Stimulated activated naive CD8-positive, alpha-beta T cell treated with anti-CD3 and anti-CD28 coated beads, Interleukin-15, Interleukin-2, amounts not matched to agents 100 U/mL and 50 U/mL, for 24 hours (primary cell): ENCODE results near the gene FRMD4B.
A peak's percentile ranks its signal among the peaks of the same experiment; 100 is the strongest.

Source experiments
- ATAC-seq: fragments of 150-1000 bp; cut with Tn5 transposase; one replicate; pipeline ENCODE4 v1.10.0; 2021
- DNase-seq: peaks from one replicate; pipeline ENCODE4 v3.0.0; 2021

The FRMD4B gene

DNA sequence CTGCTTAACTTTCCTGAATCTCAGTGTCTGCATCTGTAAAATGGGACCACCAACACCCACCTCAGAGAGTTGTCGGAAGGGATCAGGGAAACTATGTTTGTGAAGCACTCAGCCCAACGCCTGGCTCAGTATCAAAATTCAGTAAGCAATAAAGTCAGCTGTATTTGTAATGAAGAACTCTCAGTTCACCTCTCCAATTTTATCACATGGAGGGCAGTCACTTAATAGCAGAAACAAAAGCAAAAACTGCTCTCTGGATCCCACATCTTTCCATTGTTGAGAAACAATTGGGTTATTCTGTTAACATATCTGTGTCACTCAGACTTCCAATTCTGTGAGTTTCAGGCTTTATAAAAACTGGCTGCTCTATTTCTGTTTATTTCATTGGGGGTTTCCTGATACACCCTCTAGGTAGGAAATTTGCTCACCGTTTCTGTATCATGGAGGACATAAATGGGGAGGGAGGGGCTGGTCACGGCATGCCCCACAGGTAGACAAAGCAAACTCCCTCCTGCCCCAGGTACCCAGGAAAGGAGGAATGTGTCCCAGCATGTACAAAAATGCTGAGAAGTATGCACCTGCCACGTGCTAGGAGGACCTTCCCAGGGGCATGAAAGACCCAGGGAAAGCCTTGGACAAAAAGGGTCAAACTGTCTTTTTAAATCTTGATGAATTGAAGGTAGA is 182.1 kb downstream of the FRMD4B start:
- DNase-seq = no peak
- no peak for ATAC-seq

DNA sequence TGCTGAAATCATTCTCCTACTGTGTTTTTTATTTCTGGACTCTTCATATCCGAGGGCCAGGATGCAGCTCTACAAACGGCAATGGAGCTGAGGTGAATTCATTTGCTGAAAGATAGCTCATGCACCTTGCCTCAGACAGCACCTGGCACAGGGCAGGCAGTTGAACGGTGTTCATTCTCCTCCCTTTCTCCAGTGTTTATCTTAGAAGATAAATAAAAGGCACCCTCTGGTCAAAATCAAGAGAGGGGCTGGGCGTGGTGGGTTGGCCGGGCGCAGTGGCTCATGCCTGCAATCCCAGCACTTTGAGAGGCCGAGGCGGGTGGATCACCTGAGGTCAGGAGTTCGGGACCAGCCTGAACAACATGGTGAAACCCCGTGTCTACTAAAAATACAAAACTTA is 184.2 kb downstream of the FRMD4B start:
- no peak for DNase-seq

DNA sequence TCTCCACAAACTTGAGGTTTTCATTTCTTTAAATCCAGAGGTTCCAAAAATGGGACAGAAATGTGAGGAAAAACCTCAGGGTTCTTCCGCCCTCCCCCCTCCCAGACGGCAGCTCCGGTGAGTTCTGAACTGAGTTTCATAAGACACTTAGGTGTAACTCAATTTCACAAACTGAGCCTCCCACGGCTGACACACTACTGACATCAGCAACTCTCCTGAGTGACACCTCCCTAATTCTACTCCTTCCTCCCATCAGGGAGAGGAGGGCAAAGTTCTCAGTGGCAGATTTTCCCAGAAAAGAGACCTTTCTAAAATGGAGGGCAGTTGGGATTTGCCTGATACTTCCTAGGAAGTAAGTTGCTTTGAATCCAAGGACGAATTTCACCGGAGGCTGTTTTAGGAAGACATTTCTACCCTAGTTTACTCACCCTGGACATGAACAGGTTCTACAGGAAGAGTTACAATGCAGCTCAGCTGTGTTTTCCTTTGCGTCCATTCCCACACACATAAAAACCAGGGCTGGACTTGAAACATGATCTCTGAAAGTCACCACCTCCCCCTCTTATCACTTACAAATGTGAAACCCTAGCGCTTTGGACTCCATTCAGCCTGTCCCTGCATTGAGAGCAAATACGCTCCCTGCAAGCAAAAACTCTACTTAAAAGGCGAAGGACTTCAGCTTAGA is 185.4 kb downstream of the FRMD4B start:
- peak; percentile 54 for DNase-seq
- no peak for ATAC-seq

More for the DNA sequence above, 184.2 kb downstream of the FRMD4B start:
- ATAC-seq = no peak

DNA sequence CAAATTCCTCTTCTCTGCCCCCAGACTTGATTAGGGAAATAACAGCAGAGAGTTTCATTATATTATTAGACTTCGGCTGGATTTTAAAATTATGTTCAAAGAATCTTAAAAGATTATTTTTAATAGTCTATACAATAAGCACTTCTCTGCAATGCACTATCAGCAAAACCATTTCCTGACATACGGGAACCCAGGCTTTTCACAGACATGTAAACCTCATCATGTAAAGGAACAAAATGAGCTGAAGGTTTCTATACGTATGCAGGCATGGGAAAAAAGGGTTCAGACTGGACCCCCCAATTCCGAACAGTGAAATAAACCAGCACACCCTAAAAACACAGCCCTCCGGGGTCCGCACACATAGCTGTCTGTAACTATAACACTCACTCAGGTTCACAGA is 185.9 kb downstream of the FRMD4B start:
- no peak for DNase-seq
- ATAC-seq = no peak

DNA sequence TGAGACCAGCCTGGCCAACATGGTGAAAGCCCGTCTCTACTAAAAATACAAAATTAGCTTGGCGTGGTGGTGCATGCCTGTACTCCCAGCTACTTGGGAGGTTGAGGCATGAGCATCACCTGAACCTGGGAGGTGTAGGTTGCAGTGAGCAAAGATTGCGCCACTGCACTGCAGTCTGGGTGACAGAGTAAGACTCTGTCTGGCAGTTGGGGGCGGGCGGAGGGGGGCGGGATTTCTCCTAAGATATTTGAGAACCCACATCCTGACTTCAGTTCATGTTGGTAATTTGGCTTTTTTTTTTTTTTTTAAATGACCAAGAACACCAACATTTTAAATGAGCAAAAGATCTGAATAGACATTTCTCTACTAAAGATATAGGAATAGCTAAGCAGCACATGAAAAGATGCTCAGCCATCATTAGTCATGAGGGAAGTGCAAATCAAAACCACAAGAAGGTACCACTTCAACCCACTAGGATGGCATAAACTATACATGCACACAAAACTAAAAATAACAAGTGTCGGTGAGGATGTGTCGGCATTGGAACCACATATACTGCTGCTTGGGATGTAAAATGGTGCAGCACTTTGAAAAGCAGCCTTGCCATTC is 187.9 kb downstream of the FRMD4B start:
- DNase-seq (peak; percentile 60), ATAC-seq (peak; percentile 84)

DNA sequence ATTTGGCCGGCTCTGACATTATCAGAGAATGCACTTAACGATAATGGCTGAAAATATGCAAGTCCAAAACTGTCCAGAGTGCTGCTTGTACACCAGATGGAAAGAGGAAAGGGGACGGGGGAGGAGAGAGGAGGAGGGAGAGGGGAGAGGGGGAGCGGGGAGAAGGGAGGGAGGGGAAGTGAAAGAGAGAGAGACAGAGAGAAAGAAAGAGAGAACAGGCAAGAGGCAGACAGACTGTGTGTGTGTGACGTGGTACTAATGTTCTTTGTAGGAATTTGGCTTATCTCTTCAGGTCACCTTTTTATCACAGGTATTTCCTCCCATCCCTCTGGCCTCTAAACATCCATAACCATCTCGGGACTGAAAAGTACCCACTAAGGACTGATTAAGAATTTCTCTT is 188.4 kb downstream of the FRMD4B start:
- no peak for ATAC-seq

DNA sequence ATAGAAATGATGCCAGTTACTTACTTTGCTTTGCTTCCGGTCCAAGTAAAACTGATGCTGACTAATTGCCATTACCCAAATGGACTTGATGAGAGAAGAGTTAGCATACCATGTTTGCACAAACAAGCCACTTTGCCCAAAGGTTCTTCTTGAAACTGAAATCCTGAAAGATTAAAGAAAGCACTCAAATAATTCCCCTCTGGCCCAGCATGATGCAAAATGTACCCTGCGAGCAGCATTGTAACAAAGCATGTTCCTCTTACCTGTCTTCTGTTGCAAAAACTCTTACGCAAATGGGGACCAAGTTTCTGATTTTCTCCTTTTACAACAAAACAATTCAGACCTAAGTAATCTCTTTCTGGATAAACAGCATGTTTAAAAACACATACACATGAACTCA is 189.0 kb downstream of the FRMD4B start:
- no peak for ATAC-seq

More for the DNA sequence above, 188.4 kb downstream of the FRMD4B start:
- DNase-seq = no peak

DNA sequence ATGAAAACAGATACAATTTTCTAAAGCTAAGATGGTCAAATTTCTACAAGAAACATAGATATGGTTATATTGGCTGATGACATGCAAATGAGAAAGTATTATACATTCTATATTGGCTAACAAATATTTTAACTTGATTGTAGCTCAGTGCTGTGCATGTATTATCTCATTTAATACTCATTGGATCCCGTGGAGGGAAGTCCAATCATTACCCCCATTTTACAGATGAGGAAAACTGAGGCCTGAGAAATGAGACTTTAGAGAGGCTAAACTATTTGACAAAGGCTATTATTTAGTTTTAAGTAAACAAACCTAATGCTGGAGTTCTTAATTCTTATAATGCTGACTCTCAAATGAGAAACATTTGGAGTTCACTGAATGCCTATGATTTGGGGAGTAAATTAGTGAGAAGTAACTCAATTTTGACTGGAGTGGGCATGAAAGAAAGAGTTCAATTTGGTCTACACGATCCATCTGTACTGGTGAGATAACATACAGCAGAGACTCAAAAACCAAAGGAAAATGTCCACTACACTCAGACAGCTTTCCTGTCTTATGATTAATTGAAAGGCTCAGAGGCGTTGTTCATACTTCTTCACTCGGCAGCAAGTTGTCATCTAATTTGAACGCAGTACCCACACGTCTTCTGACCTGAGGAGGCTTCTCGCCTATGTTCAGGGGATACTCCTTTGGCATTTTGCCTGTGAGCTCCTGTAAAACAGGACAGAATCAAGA is 191.3 kb downstream of the FRMD4B start:
- DNase-seq (no peak), ATAC-seq (no peak)

More for the DNA sequence above, 189.0 kb downstream of the FRMD4B start:
- no peak for DNase-seq

DNA sequence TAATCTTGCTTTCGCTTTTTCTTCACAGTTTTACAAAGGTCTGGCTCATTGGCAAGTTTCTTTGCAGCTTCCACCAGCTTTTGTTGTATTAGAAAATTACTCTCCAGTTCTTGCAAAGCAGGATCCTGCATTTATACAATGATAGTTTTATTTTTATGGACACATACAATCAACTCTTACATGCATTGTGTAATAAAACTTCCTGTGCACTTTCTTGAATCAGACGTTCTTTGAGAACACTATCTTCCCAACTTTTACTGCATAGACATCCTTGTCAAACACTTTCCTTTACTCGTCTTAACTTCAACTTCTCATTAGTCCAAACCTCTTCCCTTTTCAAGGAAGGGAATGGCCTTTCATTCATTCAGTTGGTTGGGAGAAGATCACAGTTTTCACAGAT is 192.1 kb downstream of the FRMD4B start:
- no peak for ATAC-seq
- DNase-seq = no peak

DNA sequence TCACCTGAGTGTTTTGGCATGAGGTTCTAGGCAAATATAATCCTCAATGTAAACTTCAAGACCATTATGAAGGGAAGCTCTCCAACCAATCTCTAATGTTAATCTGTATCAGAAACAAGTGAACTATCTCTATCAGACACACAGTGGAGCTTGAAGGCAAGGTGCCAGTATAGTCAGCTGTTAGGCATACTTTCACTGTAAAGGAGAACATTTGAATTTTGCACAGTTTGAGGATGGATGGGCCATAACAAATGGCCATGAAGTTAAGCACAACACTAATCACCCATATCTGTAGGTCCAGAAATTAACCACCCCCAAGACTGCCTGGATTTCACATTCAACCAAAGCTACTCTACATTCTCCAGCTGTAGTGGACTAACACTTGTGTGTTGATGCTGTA is 194.4 kb downstream of the FRMD4B start:
- ATAC-seq (no peak), DNase-seq (no peak)

DNA sequence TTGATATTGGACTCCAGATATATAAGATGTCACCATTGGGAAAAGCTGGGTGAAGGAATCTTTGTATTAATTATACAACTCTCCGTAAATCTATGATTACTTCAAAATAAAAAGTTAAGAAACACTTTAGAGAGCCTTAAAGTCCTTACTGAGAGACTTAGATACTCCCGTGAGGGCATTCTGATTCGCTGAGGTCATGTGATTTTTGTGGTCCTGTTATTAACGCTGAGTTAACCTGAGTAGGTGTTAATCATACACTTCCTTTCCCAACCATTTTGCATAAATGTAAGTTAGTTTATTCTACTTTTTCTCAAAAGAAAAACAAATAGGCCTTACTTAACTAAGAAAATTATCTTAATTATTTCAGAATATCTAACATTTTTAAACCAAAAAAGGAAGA is 196.4 kb downstream of the FRMD4B start:
- ATAC-seq (no peak), DNase-seq (no peak)

DNA sequence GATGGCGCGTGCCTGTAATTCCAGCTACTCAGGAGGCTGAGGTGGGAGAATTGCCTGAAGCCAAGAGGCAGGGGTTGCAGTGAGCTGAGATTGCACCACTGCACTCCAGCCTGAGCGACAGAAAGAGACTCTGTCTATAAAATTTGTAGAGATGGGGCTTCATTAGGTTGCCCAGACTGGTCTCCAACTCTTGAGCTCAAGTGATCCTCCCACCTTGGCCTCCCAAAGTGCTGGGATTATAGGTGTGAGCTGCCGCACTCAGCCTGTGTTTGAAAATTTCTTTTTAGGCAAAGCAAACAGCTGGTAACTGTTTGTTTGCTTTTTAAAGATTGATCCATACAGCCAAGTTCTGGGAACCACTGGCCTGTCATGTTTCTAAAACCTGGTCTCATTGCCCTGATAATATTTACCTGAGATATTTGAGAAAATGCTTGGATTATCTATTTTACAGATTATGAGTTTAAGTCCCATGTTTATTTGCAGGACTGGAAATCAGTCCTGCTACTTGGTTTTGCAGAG is 199.3 kb downstream of the FRMD4B start:
- no peak for ATAC-seq

DNA sequence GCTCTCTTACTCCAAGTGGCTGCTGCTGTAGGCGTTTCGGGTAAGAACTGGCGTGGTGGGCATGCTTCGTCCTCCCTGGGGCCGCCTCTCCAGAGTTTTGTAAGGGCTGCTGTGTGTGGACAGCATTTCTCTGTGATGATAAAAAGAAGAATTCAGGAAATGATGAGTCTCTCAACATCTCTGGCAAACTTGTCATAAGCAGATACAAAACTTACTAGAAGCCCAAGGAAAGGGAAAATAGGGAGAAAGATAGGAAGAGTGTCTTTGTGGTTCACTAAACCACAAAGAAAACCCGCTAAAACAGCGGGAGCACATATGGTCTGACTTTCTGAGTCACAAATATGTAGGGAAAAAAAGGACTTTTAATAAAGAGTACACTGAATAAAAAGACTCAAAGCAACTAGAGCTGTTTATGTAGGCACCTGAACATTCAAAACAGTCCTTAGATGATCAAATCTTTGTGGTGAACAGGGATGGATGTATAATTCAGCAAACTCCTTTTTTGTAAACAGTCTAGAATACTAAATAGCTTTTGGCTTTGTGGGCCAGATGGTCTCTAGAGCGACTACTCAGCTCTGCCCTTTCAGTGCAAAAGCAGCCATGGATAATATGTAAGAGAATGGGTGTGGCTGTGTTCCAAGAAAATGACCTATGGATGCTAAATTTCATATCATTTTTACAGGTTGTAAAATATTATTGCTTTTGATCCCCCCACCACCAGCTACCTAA is 203.1 kb downstream of the FRMD4B start:
- no peak for ATAC-seq
- DNase-seq = no peak

More for the DNA sequence above, 199.3 kb downstream of the FRMD4B start:
- no peak for DNase-seq

DNA sequence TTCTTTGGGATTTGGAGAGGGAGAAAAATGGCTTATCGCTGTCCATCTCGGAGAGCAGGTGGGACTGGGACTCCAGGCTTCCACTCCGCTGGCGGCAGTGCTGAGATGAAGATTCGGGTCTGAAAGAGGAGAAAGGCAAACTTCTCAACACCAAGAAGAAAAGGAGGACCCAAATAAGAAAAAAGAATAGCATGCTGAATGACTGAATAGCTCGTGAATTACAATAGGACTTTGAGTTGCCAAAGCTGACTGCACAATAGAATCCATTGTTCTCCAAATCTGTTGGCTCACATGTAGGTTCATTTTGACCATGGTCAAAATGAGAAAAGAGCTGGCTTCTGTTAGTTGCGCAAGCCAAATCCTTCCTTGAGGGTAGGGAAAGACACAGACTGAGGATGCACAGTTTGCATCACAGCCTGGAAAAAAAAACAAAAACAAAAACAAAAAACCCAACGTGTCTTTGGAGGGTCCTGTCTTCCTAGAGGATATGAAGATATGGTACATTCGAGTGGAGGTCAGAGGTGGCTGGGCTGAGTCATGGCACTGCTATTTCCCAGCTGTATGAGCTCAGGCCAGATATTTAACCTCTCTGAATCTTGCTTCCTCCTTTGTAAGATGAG is 204.2 kb downstream of the FRMD4B start:
- DNase-seq (no peak), ATAC-seq (no peak)

DNA sequence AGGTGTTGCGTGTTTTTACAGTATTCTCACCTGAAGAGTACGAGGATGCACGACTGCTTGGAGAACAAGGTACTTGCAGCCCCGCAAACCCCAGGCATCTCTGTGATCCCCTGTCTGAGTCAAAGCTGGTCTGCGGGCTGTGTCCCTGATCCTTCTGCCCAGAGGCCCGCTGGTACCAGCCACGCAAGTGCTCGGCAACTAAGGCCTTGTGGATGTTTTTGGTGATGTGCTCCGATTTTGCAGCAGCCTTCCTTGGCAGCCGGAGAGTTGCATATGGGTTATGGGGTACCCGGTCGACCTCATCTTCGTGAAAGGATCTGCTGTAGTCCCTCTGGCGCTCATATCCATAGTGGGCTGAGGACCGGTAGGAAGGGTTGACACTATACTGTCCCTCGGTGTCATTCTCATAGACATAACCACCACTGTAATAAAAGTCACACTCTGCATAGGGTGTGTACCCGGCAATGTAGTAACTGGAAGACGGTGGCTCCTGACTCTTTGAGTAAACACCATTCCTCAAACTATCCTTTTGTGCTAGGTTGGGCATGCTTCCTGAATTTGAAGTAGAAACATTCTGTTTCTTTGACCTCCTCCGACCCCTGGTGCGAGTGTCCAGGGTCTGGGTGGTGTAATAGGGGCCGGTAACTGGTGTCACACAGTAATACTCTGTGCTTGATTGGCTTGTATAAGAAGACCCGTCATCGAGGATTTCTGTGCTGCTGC is 204.9 kb downstream of the FRMD4B start:
- DNase-seq (no peak), ATAC-seq (no peak)

DNA sequence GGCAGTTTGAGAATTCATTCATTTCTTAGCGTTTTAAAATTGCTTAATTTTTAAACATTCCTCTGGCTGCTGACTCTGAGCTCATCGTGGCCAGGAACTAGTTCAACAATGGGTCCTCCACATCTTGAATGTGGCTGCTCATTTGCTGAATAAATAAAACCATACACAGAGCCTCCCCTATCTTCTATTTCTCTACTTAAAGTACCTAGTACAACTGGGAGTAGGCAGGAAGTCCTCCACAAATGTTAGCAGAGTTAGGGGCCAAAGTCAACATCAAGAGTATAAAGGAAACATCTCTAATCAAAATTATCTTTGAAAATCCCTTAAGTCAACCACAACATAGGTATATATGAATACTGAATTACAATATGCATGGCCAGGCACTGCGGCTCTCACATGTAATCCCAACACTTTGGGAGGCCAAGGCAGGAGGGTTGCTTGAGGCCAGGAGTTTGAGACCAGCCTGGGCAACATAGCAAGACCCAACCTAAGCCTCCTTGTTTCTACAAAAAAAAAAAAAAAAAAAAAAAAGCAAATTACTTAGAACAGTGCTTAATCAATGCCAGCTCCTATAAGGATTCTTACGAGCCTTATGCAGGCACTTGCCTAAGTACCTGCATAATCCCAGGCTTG is 206.0 kb downstream of the FRMD4B start:
- DNase-seq (no peak), ATAC-seq (no peak)

DNA sequence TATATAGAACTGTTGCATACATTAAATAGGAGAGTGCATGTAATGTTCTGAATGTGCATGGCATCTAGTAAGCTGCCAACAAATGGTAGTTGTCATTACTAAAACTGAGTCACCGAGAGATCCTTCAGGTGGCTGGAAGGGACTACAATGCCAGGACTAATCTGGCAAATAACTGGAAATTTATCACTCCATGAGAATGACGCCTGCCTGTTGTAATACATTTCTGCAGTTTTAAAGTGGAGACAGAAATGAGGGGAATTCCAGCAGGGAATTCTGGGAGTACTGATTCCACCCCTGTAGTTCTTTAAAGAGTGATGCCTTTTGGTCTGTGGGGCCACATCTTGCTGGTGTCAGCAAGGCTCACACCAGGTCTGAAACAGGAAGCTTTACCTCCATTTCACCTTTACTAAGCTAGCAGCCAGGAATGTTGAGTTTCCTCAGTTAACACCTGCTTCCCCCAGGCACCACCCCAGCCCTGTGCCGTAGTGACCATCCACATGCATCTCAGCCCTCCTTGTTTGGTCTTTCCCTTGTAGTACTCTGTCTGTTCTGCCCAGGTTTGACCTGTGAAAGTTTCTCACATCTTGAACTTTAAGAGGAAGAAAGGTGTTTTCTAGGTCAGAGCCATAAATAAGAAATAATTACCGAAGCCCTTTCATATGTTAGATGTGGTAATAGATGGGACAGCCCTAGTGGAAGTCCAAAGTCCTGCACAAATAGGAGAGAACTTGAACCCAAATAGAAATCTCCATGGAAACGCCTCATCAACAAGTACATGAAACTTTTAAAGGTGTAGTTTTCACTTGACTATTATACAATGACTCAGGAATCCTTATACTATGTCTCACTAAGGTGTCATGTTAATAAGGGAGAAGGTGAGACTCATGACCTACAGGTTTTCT is 206.8 kb downstream of the FRMD4B start:
- no peak for DNase-seq
- ATAC-seq = no peak

DNA sequence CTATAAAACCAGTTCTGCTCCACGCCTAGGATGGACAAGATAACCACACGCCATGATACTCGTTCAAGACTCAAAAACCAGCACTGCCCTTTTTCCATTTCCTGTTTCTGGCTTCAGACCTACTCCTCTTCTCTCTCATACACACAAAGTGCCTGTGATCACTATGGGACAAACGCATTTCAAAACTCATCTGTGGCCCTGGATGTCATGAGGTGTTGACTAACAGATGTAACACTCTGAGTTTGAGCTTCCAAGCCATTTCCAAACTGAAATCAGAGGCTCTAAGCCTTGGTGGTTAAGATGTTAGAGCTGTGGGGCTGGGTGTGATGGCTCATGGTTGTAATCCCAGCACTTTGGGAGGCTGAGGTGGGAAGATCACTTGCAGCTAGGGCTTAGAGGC is 207.8 kb downstream of the FRMD4B start:
- DNase-seq (no peak), ATAC-seq (no peak)
